Natural killer cell (primary cell): ENCODE results near the gene IDE. TPM values are rescaled to one million over a fixed set of nuclear protein-coding genes. Genes with fewer than 3 reads are reported as not detected.
"Not testable (repeated sequence)": the region's sequence is repeated elsewhere in the genome, so short reads cannot be mapped to it uniquely, and the experiment has no call there.

ENCODE experiments used
- ATAC-seq, 3 donors: fragments of 150-1000 bp in 2 of 3; fragments of 200-7000 bp in 1 of 3; cut with Tn5 transposase; 1 replicate in 1 of 3; 2 replicates in 2 of 3; pipeline ENCODE4 v1.10.0; 2021; ENCODE audit warnings: mild to moderate bottlenecking in 2 of 3, moderate library complexity in 2 of 3
- DNase-seq, 2 donors: peaks; one replicate each; pipeline versions ENCODE4 v3.0.0 to v3.0.0-alpha.2; 2013 to 2021; ENCODE audit warnings: mixed read lengths in 1 of 2
- H3K27ac ChIP-seq: one replicate; pipeline ENCODE4 v1.5.1; 2013; ENCODE audit warnings: mild to moderate bottlenecking, low read length
- H3K27me3 ChIP-seq: one replicate; pipeline ENCODE4 v1.6.1; 2013; ENCODE audit warnings: low read length; ENCODE audit not compliant: control insufficient read depth, insufficient read depth
- H3K36me3 ChIP-seq: one replicate; pipeline ENCODE4 v1.6.1; 2013; ENCODE audit warnings: low read length; ENCODE audit not compliant: control insufficient read depth, insufficient read depth
- H3K4me1 ChIP-seq: one replicate; pipeline ENCODE4 v1.6.1; 2013; ENCODE audit warnings: low read length; ENCODE audit not compliant: control insufficient read depth, insufficient read depth
- H3K4me3 ChIP-seq: one replicate; pipeline ENCODE4 v1.5.1; 2013; ENCODE audit warnings: low read length
- H3K9me3 ChIP-seq: one replicate; pipeline ENCODE4 v1.6.1; 2013; ENCODE audit warnings: low read length; ENCODE audit not compliant: control insufficient read depth, insufficient read depth
- H3K27ac Mint-ChIP-seq, 2 donors: one replicate each; pipeline ENCODE4 v1.8.0; 2022; ENCODE audit warnings: mild to moderate bottlenecking in 2 of 2, mixed read lengths in 2 of 2, moderate library complexity in 1 of 2
- H3K27me3 Mint-ChIP-seq, 2 donors: one replicate each; pipeline ENCODE4 v1.8.0; 2022; ENCODE audit warnings: low read depth in 2 of 2, mixed read lengths in 2 of 2
- H3K36me3 Mint-ChIP-seq: one replicate; pipeline ENCODE4 v1.8.0; 2022; ENCODE audit warnings: mixed read lengths
- H3K4me1 Mint-ChIP-seq, 2 donors: one replicate each; pipeline ENCODE4 v1.8.0; 2022; ENCODE audit warnings: mixed read lengths in 2 of 2
- H3K4me3 Mint-ChIP-seq: one replicate; pipeline ENCODE4 v1.8.0; 2022; ENCODE audit warnings: mild to moderate bottlenecking, moderate library complexity, mixed read lengths
- H3K9me3 Mint-ChIP-seq, 2 donors: one replicate each; pipeline ENCODE4 v1.8.0; 2022; ENCODE audit warnings: mixed read lengths in 2 of 2
- CTCF ChIP-seq: fragments of 200-600 bp; IDR thresholded peaks from one replicate; pipeline ENCODE4 v1.8.0; 2022; ENCODE audit warnings: antibody characterized with exemption
- WGBS: methylation state at CpG from one replicate; pipeline ENCODE4 v1.1.7; 2013; ENCODE audit warnings: missing lambda C conversion rate; ENCODE audit not compliant: insufficient coverage; 5-methylcytosine and 5-hydroxymethylcytosine counted together
- intact Hi-C: fragments of 100-400 bp; cut with micrococcal nuclease; formaldehyde crosslinking; loops from one replicate; pipeline ENCODE4 v1.14.2; 2022
- total RNA-seq, 4 donors: library from RNA; stranded (reverse); fragments of 120-200 nt in 1 of 4; gene quantifications; one replicate each; pipeline versions ENCODE4 v1.2.3 to v1.2.4, GENCODE V29; 2013 to 2022

IDE gene
- total RNA-seq, 3 donors from 2014 or later (not counting 1 experiment from before 2014, with no cell fraction given), result 18.2 to 23.5 (median 21.8) TPM

GRCh38 chr10:92590623-92591549, 17.0 kb upstream of the IDE start:
- H3K36me3 ChIP-seq, result no peaks in the 10 kb centered on the region
- H3K4me3 ChIP-seq, result peak overlapping the region; percentile 61
- peak overlapping the region; percentile 99 for H3K4me3 Mint-ChIP-seq
- ATAC-seq, result no peak
- no peaks in the 10 kb centered on the region for H3K27me3 Mint-ChIP-seq
- intact Hi-C loops, result loop anchor here (1.0 to 5.0 kb wide), 4 partner anchors 17 to 299 kb away; partner anchors contain the start of genes CPEB3, IDE and MARCHF5
- WGBS, result 52% methylated on average over 16 of the region's 19 CpGs
- TF ChIP-seq CTCF, result no peak
- H3K9me3 Mint-ChIP-seq, result no peaks in the 10 kb centered on the region
- peak in 1 of 2 donors; percentile 47 for DNase-seq
- H3K36me3 Mint-ChIP-seq, result no peaks in the 10 kb centered on the region
- H3K4me1 ChIP-seq, result peaks cover 21% of the 10 kb centered on the region
- H3K27ac Mint-ChIP-seq, result peak overlapping the region; percentile 99 to 100
- peaks cover 27 to 31% of the 10 kb centered on the region in 2 donors for H3K4me1 Mint-ChIP-seq
- H3K9me3 ChIP-seq, result no peaks in the 10 kb centered on the region
- H3K27ac ChIP-seq, result peak overlapping the region; percentile 100
- H3K27me3 ChIP-seq, result no peaks in the 10 kb centered on the region

- H3K9me3 ChIP-seq, H3K4me3 Mint-ChIP-seq, ATAC-seq, H3K36me3 ChIP-seq, intact Hi-C loops, H3K4me1 Mint-ChIP-seq, H3K27me3 Mint-ChIP-seq, H3K27ac Mint-ChIP-seq, H3K4me1 ChIP-seq, DNase-seq, H3K27me3 ChIP-seq, H3K9me3 Mint-ChIP-seq, H3K27ac ChIP-seq, H3K36me3 Mint-ChIP-seq, H3K4me3 ChIP-seq: not testable (repeated sequence)
- 93% methylated on average over 6 of the region's 6 CpGs for WGBS
Measured at GRCh38 chr10:92582347-92582746, 8.5 kb upstream of the IDE start.

- peak overlapping the region; percentile 37 for H3K4me3 Mint-ChIP-seq
- no peak for DNase-seq
- H3K9me3 ChIP-seq, result no peaks in the 10 kb centered on the region
- H3K27me3 Mint-ChIP-seq, result no peaks in the 10 kb centered on the region
- H3K27ac Mint-ChIP-seq, result no peak overlapping the region
- no peak overlapping the region for H3K4me3 ChIP-seq
- no peak overlapping the region for H3K27ac ChIP-seq
- intact Hi-C loops, result no loop called here
- H3K36me3 Mint-ChIP-seq, result no peaks in the 10 kb centered on the region
- peaks cover 11% of the 10 kb centered on the region for H3K4me1 ChIP-seq
- H3K9me3 Mint-ChIP-seq, result no peaks in the 10 kb centered on the region
- peaks cover 24 to 28% of the 10 kb centered on the region in 2 donors for H3K4me1 Mint-ChIP-seq
- no peaks in the 10 kb centered on the region for H3K36me3 ChIP-seq
- ATAC-seq, result no peak
- H3K27me3 ChIP-seq, result no peaks in the 10 kb centered on the region
- no peak for TF ChIP-seq CTCF
Measured at GRCh38 chr10:92575961-92576360, 2.1 kb upstream of the IDE start.

GRCh38 chr10:92574548-92575261, 812 bp upstream of the IDE start:
- peak in 1 of 2 donors; percentile 51 for DNase-seq
- Mint-ChIP-seq H3K27me3 (no peaks in the 10 kb centered on the region), H3K9me3 (no peaks in the 10 kb centered on the region), H3K27ac (peak overlapping the region; percentile 82 to 92), H3K4me3 (peak overlapping the region; percentile 76), H3K36me3 (no peaks in the 10 kb centered on the region), H3K4me1 (peaks cover 24 to 33% of the 10 kb centered on the region in 2 donors)
- ATAC-seq, result peak; percentile 28 to 41 (median 40)
- intact Hi-C loops, result loop anchor here (1.0 to 5.0 kb wide), 3 partner anchors 17 to 118 kb away; no protein-coding TSS in a partner anchor
- Histone ChIP-seq H3K4me3 (peak overlapping the region; percentile 98), H3K9me3 (no peaks in the 10 kb centered on the region), H3K36me3 (no peaks in the 10 kb centered on the region), H3K4me1 (peaks cover 11% of the 10 kb centered on the region), H3K27me3 (no peaks in the 10 kb centered on the region), H3K27ac (peak overlapping the region; percentile 90)
- peak; percentile 16 for TF ChIP-seq CTCF
- WGBS, result 10% methylated on average over 21 of the region's 22 CpGs
